Astrocyte (in vitro differentiated cells and primary cell): ENCODE measurements around the gene CDH13. TPM values are rescaled to one million over a fixed set of nuclear protein-coding genes. Genes with fewer than 3 reads are reported as not detected.

Source experiments
- DNase-seq: peaks from one replicate; pipeline ENCODE4 v3.0.0-alpha.2; 2010; ENCODE audit warnings: low read depth
- FAIRE-seq: peaks from 2 replicates; lab custom pipeline; 2011; peaks lifted over from hg19 to GRCh38; lab: Jason Lieb, UNC
- H2AFZ ChIP-seq: 2 replicates; pipeline ENCODE4 v1.6.0; 2012; ENCODE audit warnings: low read depth, low read length, inconsistent platforms
- H3K27ac ChIP-seq: 2 replicates; pipeline ENCODE4 v1.5.1; 2011; ENCODE audit warnings: low read depth, low read length, inconsistent platforms
- H3K27me3 ChIP-seq: 2 replicates; pipeline ENCODE4 v1.6.0; 2011; ENCODE audit warnings: low read length, inconsistent platforms; ENCODE audit not compliant: insufficient read depth
- H3K36me3 ChIP-seq: 2 replicates; pipeline ENCODE4 v1.5.1; 2011; ENCODE audit warnings: low read length, inconsistent platforms; ENCODE audit not compliant: insufficient read depth
- H3K4me1 ChIP-seq: 2 replicates; pipeline ENCODE4 v1.5.1; 2011; ENCODE audit warnings: low read length, inconsistent platforms; ENCODE audit not compliant: insufficient read depth
- H3K4me2 ChIP-seq: 2 replicates; pipeline ENCODE4 v1.6.0; 2012; ENCODE audit warnings: low read length, inconsistent platforms
- H3K4me3 ChIP-seq: 2 replicates; pipeline ENCODE4 v1.5.1; 2011; ENCODE audit warnings: low read depth, mild to moderate bottlenecking, low read length, inconsistent platforms; ENCODE audit not compliant: insufficient read depth
- H3K79me2 ChIP-seq: 2 replicates; pipeline ENCODE4 v1.6.0; 2012; ENCODE audit warnings: mild to moderate bottlenecking, low read length, inconsistent platforms; ENCODE audit not compliant: insufficient read depth
- H3K9ac ChIP-seq: 2 replicates; pipeline ENCODE4 v1.6.0; 2012; ENCODE audit warnings: mild to moderate bottlenecking, low read length, inconsistent platforms
- H3K9me3 ChIP-seq: 2 replicates; pipeline ENCODE4 v1.5.1; 2012; ENCODE audit warnings: low read depth, mild to moderate bottlenecking, low read length, inconsistent platforms; ENCODE audit not compliant: insufficient read depth
- H4K20me1 ChIP-seq: 2 replicates; pipeline ENCODE4 v1.6.0; 2012; ENCODE audit warnings: low read length, inconsistent platforms; ENCODE audit not compliant: insufficient read depth
- H3K27ac Mint-ChIP-seq: one replicate; pipeline ENCODE4 v1.8.0; 2021; ENCODE audit warnings: mild to moderate bottlenecking, mixed read lengths; ENCODE audit not compliant: unreplicated experiment
- H3K27me3 Mint-ChIP-seq: one replicate; pipeline ENCODE4 v1.8.0; 2021; ENCODE audit warnings: low read depth, mixed read lengths; ENCODE audit not compliant: unreplicated experiment
- H3K36me3 Mint-ChIP-seq: one replicate; pipeline ENCODE4 v1.8.0; 2021; ENCODE audit warnings: low read depth, mixed read lengths; ENCODE audit not compliant: unreplicated experiment
- H3K4me1 Mint-ChIP-seq: one replicate; pipeline ENCODE4 v1.8.0; 2021; ENCODE audit warnings: low read depth, mixed read lengths; ENCODE audit not compliant: unreplicated experiment
- H3K4me3 Mint-ChIP-seq: one replicate; pipeline ENCODE4 v1.8.0; 2021; ENCODE audit warnings: mild to moderate bottlenecking, moderate library complexity, mixed read lengths; ENCODE audit not compliant: unreplicated experiment
- H3K9me3 Mint-ChIP-seq: one replicate; pipeline ENCODE4 v1.8.0; 2021; ENCODE audit warnings: mild to moderate bottlenecking, mixed read lengths; ENCODE audit not compliant: unreplicated experiment
- EZH2 ChIP-seq: IDR thresholded peaks from 2 replicates; pipeline ENCODE4 v1.6.1; 2012; ENCODE audit warnings: mild to moderate bottlenecking, low read length, inconsistent platforms; ENCODE audit not compliant: insufficient read depth
- total RNA-seq: library from RNA; stranded (reverse); gene quantifications from 2 replicates; pipeline ENCODE4 v1.2.1, GENCODE V29; 2021
- TF ChIP-seq, protein P1 (sequence below): IDR thresholded peaks from 2 replicates; pipeline ENCODE4 v1.5.1; 2011; ENCODE audit warnings: low read depth, mild to moderate bottlenecking, inconsistent platforms, low read length, moderate library complexity; ENCODE audit not compliant: insufficient read depth

Gene CDH13
- total RNA-seq, 1 donor from 2014 or later = 41.7 TPM

GRCh38 chr16:82792693-82793092 is 165.9 kb downstream of the CDH13 start:
- H3K27ac Mint-ChIP-seq = peak overlapping the region; percentile 17

DNA sequence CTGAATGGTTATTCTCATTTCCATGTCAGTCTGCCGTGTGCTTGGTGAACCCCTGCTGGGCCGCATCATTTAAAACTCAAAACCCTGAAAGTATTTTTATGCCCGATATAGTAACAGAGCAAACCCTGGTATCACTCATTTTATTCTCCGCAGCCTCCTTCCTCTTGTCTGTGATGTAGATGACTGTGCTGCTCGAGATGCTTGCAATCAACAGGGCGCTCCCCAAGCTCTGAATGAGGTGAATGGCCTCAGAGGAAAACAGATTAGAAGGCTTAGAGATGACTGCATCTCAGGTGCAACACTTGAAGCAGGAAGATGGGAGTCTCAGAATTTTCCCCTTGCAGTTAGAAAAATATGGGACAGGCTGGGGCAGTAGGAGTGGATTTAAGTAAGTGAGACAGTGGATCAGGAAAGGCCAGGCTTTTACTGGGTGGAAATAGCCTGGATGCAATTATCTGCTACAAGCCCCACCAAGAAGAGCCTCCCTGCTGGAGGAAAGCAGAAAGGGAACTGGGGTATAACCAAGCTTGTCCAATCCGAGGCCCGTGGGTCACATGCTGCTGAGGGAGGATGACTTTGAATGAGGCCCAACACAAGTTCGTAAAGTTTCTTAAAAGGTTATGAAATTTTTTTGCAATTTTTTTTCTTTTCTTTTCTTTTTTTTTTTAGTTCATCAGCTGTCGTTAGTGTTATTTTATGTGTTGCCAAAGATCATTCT is 166.9 kb downstream of the CDH13 start:
- FAIRE-seq (no peak), DNase-seq (no peak)
- Histone ChIP-seq H3K9ac (no peak overlapping the region), H3K4me1 (no peaks in the 10 kb centered on the region), H3K27ac (no peak overlapping the region), H3K27me3 (no peaks in the 10 kb centered on the region), H3K9me3 (no peaks in the 10 kb centered on the region), H3K79me2 (no peaks in the 10 kb centered on the region), H4K20me1 (no peaks in the 10 kb centered on the region), H2AFZ (no peak overlapping the region), H3K4me3 (no peak overlapping the region), H3K36me3 (no peaks in the 10 kb centered on the region), H3K4me2 (no peak overlapping the region)
- TF ChIP-seq, protein P1, sequence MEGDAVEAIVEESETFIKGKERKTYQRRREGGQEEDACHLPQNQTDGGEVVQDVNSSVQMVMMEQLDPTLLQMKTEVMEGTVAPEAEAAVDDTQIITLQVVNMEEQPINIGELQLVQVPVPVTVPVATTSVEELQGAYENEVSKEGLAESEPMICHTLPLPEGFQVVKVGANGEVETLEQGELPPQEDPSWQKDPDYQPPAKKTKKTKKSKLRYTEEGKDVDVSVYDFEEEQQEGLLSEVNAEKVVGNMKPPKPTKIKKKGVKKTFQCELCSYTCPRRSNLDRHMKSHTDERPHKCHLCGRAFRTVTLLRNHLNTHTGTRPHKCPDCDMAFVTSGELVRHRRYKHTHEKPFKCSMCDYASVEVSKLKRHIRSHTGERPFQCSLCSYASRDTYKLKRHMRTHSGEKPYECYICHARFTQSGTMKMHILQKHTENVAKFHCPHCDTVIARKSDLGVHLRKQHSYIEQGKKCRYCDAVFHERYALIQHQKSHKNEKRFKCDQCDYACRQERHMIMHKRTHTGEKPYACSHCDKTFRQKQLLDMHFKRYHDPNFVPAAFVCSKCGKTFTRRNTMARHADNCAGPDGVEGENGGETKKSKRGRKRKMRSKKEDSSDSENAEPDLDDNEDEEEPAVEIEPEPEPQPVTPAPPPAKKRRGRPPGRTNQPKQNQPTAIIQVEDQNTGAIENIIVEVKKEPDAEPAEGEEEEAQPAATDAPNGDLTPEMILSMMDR = no peak
- no peak for TF ChIP-seq EZH2
- Mint-ChIP-seq H3K4me1 (no peaks in the 10 kb centered on the region), H3K36me3 (no peaks in the 10 kb centered on the region), H3K27me3 (peaks cover 1% of the 10 kb centered on the region), H3K27ac (no peak overlapping the region), H3K9me3 (no peaks in the 10 kb centered on the region), H3K4me3 (no peak overlapping the region)

More at GRCh38 chr16:82792693-82793092, 165.9 kb downstream of the CDH13 start:
- Mint-ChIP-seq H3K4me3 (no peak overlapping the region), H3K9me3 (no peaks in the 10 kb centered on the region), H3K4me1 (no peaks in the 10 kb centered on the region), H3K36me3 (no peaks in the 10 kb centered on the region), H3K27me3 (peaks cover 1% of the 10 kb centered on the region)
- H2AFZ ChIP-seq = no peak overlapping the region
- no peaks in the 10 kb centered on the region for H3K9me3 ChIP-seq
- H4K20me1 ChIP-seq = no peaks in the 10 kb centered on the region
- TF ChIP-seq, protein P1 = no peak
- no peak for TF ChIP-seq EZH2
- H3K4me2 ChIP-seq = no peak overlapping the region
- no peaks in the 10 kb centered on the region for H3K27me3 ChIP-seq
- no peaks in the 10 kb centered on the region for H3K4me1 ChIP-seq
- H3K4me3 ChIP-seq = no peak overlapping the region
- DNase-seq (no peak), FAIRE-seq (no peak)
- no peak overlapping the region for H3K27ac ChIP-seq
- H3K9ac ChIP-seq = no peak overlapping the region
- H3K36me3 ChIP-seq = no peaks in the 10 kb centered on the region
- no peaks in the 10 kb centered on the region for H3K79me2 ChIP-seq

DNA sequence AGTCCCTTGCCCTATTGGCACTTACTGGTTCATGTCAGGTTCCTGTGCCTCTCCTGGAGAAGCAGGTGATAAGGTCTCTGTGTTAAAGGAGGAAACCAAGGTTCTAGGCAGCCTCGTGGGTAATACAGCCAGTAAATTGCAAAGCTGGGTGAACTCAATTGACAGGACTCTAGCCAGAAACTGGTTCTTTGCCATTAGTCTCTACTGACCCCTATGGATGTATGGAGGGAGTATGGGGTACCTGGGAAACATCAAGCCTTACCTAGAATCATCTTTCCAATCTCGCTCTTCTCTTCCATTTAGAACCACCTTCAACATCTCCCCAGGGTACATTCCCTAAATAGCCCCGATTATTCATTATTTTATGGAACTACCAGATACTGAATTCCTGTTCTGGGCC is 169.3 kb downstream of the CDH13 start:
- Histone ChIP-seq H3K36me3 (no peaks in the 10 kb centered on the region), H3K4me2 (no peak overlapping the region), H3K27ac (no peak overlapping the region), H3K4me1 (no peaks in the 10 kb centered on the region), H2AFZ (no peak overlapping the region), H4K20me1 (no peaks in the 10 kb centered on the region), H3K79me2 (no peaks in the 10 kb centered on the region), H3K9ac (no peak overlapping the region), H3K9me3 (no peaks in the 10 kb centered on the region), H3K27me3 (no peaks in the 10 kb centered on the region), H3K4me3 (no peak overlapping the region)
- Mint-ChIP-seq H3K36me3 (no peaks in the 10 kb centered on the region), H3K4me1 (no peaks in the 10 kb centered on the region), H3K27me3 (no peaks in the 10 kb centered on the region), H3K4me3 (no peak overlapping the region), H3K9me3 (no peaks in the 10 kb centered on the region), H3K27ac (no peak overlapping the region)
- FAIRE-seq = no peak
- DNase-seq = no peak
- TF ChIP-seq, protein P1 = no peak
- TF ChIP-seq EZH2 = no peak
